HepG2 (cell line): ENCODE data around the gene AUP1. TPM values are rescaled to one million over a fixed set of nuclear protein-coding genes. Genes with fewer than 3 reads are reported as not detected.

Experiments used
- AKAP8 ChIP-seq: sonication (generic); formaldehyde crosslinking; IDR thresholded peaks from 2 replicates; pipeline ENCODE4 v1.5.1; 2020; ENCODE audit warnings: mild to moderate bottlenecking, missing genetic modification reagents
- ATF7 ChIP-seq, 2 experiments: fragments of 450-650 bp in 1 of 2; sonication (generic) in 1 of 2; formaldehyde crosslinking in 1 of 2; IDR thresholded peaks; 2 replicates each; pipeline versions ENCODE4 v1.4.0 to v1.6.1; 2016 to 2020; ENCODE audit warnings: antibody characterized with exemption in 1 of 2, mild to moderate bottlenecking in 1 of 2, missing genetic modification reagents in 1 of 2
- CCDC6 ChIP-seq: sonication (generic); formaldehyde crosslinking; IDR thresholded peaks from 2 replicates; pipeline ENCODE4 v1.8.1; 2022; ENCODE audit warnings: mild to moderate bottlenecking, missing genetic modification reagents, moderate library complexity
- ELF1 ChIP-seq: sonication (generic); formaldehyde crosslinking; IDR thresholded peaks from 2 replicates; pipeline ENCODE4 v1.4.0; 2020; ENCODE audit warnings: missing genetic modification reagents
- ERF ChIP-seq: IDR thresholded peaks from 2 replicates; pipeline ENCODE4 v1.6.1; 2018; ENCODE audit warnings: missing biosample characterization, missing genetic modification reagents
- ESRRA ChIP-seq: sonication (generic); formaldehyde crosslinking; IDR thresholded peaks from 2 replicates; pipeline ENCODE4 v1.5.1; 2020; ENCODE audit warnings: mild to moderate bottlenecking, low read depth, missing genetic modification reagents
- GTF2F1 ChIP-seq: fragments of 150-350 bp; IDR thresholded peaks from 2 replicates; pipeline ENCODE4 v1.6.1; 2014; ENCODE audit warnings: low read length
- HCFC1 ChIP-seq: fragments of 150-350 bp; IDR thresholded peaks from 2 replicates; pipeline ENCODE4 v1.6.1; 2014; ENCODE audit warnings: low read depth, low read length
- JUN ChIP-seq: sonication (generic); formaldehyde crosslinking; IDR thresholded peaks from 2 replicates; pipeline ENCODE4 v1.4.0; 2020; ENCODE audit warnings: mild to moderate bottlenecking, missing genetic modification reagents
- KDM5A ChIP-seq: fragments of 200-600 bp; sonication (generic); IDR thresholded peaks from 2 replicates; pipeline ENCODE4 v1.7.0; 2018; ENCODE audit warnings: antibody characterized with exemption, mild to moderate bottlenecking, low read length, borderline replicate concordance
- KLF13 ChIP-seq: sonication (generic); formaldehyde crosslinking; IDR thresholded peaks from 2 replicates; pipeline ENCODE4 v1.4.0; 2020; ENCODE audit warnings: mild to moderate bottlenecking, missing genetic modification reagents
- MBD4 ChIP-seq: IDR thresholded peaks from 2 replicates; pipeline ENCODE4 v1.6.1; 2012; ENCODE audit warnings: low read length, inconsistent platforms, borderline replicate concordance
- NFE2 ChIP-seq: sonication (generic); formaldehyde crosslinking; IDR thresholded peaks from 2 replicates; pipeline ENCODE4 v1.4.0; 2020; ENCODE audit warnings: missing genetic modification reagents
- NFKB2 ChIP-seq: sonication (generic); formaldehyde crosslinking; IDR thresholded peaks from 2 replicates; pipeline ENCODE4 v1.4.0; 2020; ENCODE audit warnings: missing genetic modification reagents, borderline replicate concordance
- NR1H2 ChIP-seq: sonication (generic); formaldehyde crosslinking; IDR thresholded peaks from 2 replicates; pipeline ENCODE4 v1.8.1; 2022; ENCODE audit warnings: low read depth, missing genetic modification reagents, borderline replicate concordance
- ZFP90 ChIP-seq: sonication (generic); formaldehyde crosslinking; IDR thresholded peaks from 2 replicates; pipeline ENCODE4 v1.8.0; 2022; ENCODE audit warnings: missing genetic modification reagents, mild to moderate bottlenecking, inconsistent platforms, borderline replicate concordance
- ZNF260 ChIP-seq: sonication (generic); formaldehyde crosslinking; IDR thresholded peaks from 2 replicates; pipeline ENCODE4 v1.4.0; 2020; ENCODE audit warnings: missing genetic modification reagents, low read depth, mild to moderate bottlenecking, borderline replicate concordance
- ZNF292 ChIP-seq: sonication (generic); formaldehyde crosslinking; IDR thresholded peaks from 2 replicates; pipeline ENCODE4 v1.8.1; 2022; ENCODE audit warnings: mild to moderate bottlenecking, low read depth, missing genetic modification reagents, borderline replicate concordance
- ZNF468 ChIP-seq: sonication (generic); formaldehyde crosslinking; IDR thresholded peaks from 2 replicates; pipeline ENCODE4 v1.8.0; 2022; ENCODE audit warnings: mild to moderate bottlenecking, moderate library complexity, missing genetic modification reagents
- ZNF484 ChIP-seq: sonication (generic); formaldehyde crosslinking; IDR thresholded peaks from 2 replicates; pipeline ENCODE4 v1.5.1; 2020; ENCODE audit warnings: mild to moderate bottlenecking, low read depth, missing genetic modification reagents, borderline replicate concordance
- ZNF510 ChIP-seq: sonication (generic); formaldehyde crosslinking; IDR thresholded peaks from 2 replicates; pipeline ENCODE4 v1.4.0; 2020; ENCODE audit warnings: low read depth, mild to moderate bottlenecking, missing genetic modification reagents
- ZNF772 ChIP-seq: sonication (generic); formaldehyde crosslinking; IDR thresholded peaks from 2 replicates; pipeline ENCODE4 v1.5.0; 2020; ENCODE audit warnings: mild to moderate bottlenecking, missing genetic modification reagents
- ZNF780A ChIP-seq: sonication (generic); formaldehyde crosslinking; IDR thresholded peaks from 2 replicates; pipeline ENCODE4 v1.8.0; 2022; ENCODE audit warnings: mild to moderate bottlenecking, missing genetic modification reagents, moderate library complexity
- polyA plus RNA-seq, 8 experiments: library from polyadenylated mRNA; depleted of rRNA in 3 of 8; stranded (reverse) in 7 of 8; unstranded in 1 of 8; fragments of >200 nt; fragmentation: Illumina TruSeq in 4 of 8; extraction: Trizol in 4 of 8; gene quantifications; 2 replicates each; pipeline versions ENCODE4 v1.2.1 to v1.2.3, GENCODE V29; 2011 to 2016; ENCODE audit warnings: low read depth in 4 of 8, missing spikeins in 1 of 8, mixed read lengths in 1 of 8; ENCODE audit not compliant: insufficient read depth in 1 of 8
- total RNA-seq, 5 experiments: library from RNA; depleted of rRNA; stranded (reverse); fragments of >200 nt; fragmentation: Illumina TruSeq; extraction: Trizol; gene quantifications; 2 replicates each; pipeline ENCODE4 v1.2.3, GENCODE V29; 2016; ENCODE audit warnings: low read depth in 1 of 5
- TF ChIP-seq, protein P1 (sequence below): sonication (generic); formaldehyde crosslinking; IDR thresholded peaks from 2 replicates; pipeline ENCODE4 v1.4.0; 2020; ENCODE audit warnings: missing genetic modification reagents
- TF ChIP-seq, protein P2 (sequence below): sonication (generic); formaldehyde crosslinking; IDR thresholded peaks from 2 replicates; pipeline ENCODE4 v1.4.0; 2020; ENCODE audit warnings: missing genetic modification reagents, borderline replicate concordance
- TF ChIP-seq, protein P3 (sequence below): sonication (generic); formaldehyde crosslinking; IDR thresholded peaks from 2 replicates; pipeline ENCODE4 v1.4.0; 2020; ENCODE audit warnings: mild to moderate bottlenecking, missing genetic modification reagents

Gene AUP1
- total and polyA plus RNA-seq, 2 of the 13 experiments (the other 11 are each of a cell fraction or from before 2014, with no cell fraction given): 174 to 267 TPM

DNA sequence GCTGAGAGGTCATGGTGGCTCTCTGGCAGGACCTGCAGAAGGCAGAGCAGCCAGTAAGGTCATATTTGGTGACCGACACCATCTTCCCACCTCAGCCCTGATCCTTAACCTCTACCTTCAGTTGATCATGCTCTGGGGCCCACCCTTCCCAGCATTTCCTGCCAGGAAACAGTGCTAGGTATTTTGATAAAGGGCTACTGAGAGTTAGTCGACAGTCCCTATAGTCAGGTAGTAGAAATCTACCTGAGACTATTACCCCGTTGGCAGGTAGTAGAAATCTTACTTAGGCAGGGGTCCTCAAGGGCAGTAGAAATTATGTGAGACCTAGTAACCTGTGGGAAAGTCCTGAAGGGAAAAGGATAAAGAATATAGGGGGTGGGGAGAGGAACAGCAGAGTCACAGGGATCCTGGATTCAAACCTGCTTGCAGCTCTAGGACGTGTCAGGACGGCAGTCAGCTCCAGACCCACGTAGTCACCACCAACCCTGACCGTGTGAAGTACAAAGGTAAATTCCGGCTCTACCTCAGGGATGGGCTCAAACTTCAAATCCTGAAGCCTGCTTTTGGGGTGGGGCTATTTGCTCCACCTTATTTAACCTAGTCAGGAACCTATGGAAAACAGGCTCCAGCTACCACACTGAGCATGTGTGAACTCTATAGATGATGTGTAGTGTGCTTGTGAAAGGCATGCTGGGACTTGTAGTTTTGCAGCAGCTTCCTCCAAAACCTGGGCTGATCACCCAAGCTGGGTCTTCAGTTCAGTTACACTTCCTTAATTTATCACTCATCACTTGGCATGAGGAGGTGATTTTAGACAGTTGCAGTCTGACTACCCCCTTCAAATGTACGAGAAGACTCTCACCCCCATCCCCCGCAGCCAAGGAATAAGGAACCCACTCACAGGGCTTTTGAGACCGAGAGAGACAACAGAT is 3.5 kb downstream of the AUP1 start, which contains the start of gene DQX1 (continued):
- peak; percentile 53; the same call in 1 of the 2 replicates for TF ChIP-seq ESRRA (CRISPR knock-in tag)
- no peak for TF ChIP-seq GTF2F1
- no peak for TF ChIP-seq ZNF260
- no peak for TF ChIP-seq ZNF468 (CRISPR knock-in tag)
- no peak for TF ChIP-seq JUN (CRISPR knock-in tag)
- no peak for TF ChIP-seq ZNF780A (CRISPR knock-in tag)
- TF ChIP-seq KDM5A: no peak; the same call in 1 of the 2 replicates
- no peak for TF ChIP-seq MBD4
- TF ChIP-seq ZNF484 (CRISPR knock-in tag): no peak
- TF ChIP-seq, protein P1, sequence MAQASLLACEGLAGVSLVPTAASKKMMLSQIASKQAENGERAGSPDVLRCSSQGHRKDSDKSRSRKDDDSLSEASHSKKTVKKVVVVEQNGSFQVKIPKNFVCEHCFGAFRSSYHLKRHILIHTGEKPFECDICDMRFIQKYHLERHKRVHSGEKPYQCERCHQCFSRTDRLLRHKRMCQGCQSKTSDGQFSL: no peak
- TF ChIP-seq NR1H2 (CRISPR knock-in tag): no peak
- no peak for TF ChIP-seq ATF7 (IDR thresholded peaks at IDR 0.05)
- TF ChIP-seq ATF7 (CRISPR knock-in tag; IDR thresholded peaks at IDR 0.05): peak; percentile 40; the same call in 1 of the 2 replicates
- peak; percentile 60 for TF ChIP-seq CCDC6 (CRISPR knock-in tag)
- no peak for TF ChIP-seq ZNF292 (CRISPR knock-in tag)
- no peak for TF ChIP-seq NFKB2
- no peak for TF ChIP-seq NFE2 (CRISPR knock-in tag)
- TF ChIP-seq ZNF510: peak; percentile 39; the same call in 1 of the 2 replicates
- peak; percentile 85 for TF ChIP-seq ELF1 (CRISPR knock-in tag)
- no peak for TF ChIP-seq KLF13
- TF ChIP-seq, protein P2, sequence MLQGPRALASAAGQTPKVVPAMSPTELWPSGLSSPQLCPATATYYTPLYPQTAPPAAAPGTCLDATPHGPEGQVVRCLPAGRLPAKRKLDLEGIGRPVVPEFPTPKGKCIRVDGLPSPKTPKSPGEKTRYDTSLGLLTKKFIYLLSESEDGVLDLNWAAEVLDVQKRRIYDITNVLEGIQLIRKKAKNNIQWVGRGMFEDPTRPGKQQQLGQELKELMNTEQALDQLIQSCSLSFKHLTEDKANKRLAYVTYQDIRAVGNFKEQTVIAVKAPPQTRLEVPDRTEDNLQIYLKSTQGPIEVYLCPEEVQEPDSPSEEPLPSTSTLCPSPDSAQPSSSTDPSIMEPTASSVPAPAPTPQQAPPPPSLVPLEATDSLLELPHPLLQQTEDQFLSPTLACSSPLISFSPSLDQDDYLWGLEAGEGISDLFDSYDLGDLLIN: no peak
- no peak for TF ChIP-seq ZFP90 (CRISPR knock-in tag)
- TF ChIP-seq HCFC1: peak; percentile 92
- peak; percentile 82 for TF ChIP-seq ZNF772 (CRISPR knock-in tag)
- TF ChIP-seq ERF (CRISPR knock-in tag): peak; percentile 89
- TF ChIP-seq AKAP8 (CRISPR knock-in tag): no peak
- TF ChIP-seq, protein P3, sequence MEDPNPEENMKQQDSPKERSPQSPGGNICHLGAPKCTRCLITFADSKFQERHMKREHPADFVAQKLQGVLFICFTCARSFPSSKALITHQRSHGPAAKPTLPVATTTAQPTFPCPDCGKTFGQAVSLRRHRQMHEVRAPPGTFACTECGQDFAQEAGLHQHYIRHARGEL (CRISPR knock-in tag): no peak
